WI38 (cell line): Measurements from ENCODE around the gene LIMA1.

Experiments
- H3K4me3 ChIP-seq: 2 replicates; pipeline ENCODE4 v1.5.1; 2011; ENCODE audit warnings: low read depth, mild to moderate bottlenecking, control low read depth, low read length
- CTCF ChIP-seq: IDR thresholded peaks from 2 replicates; pipeline ENCODE4 v1.5.1; 2012; ENCODE audit warnings: low read depth, mild to moderate bottlenecking, control low read depth, low read length

The LIMA1 gene

DNA sequence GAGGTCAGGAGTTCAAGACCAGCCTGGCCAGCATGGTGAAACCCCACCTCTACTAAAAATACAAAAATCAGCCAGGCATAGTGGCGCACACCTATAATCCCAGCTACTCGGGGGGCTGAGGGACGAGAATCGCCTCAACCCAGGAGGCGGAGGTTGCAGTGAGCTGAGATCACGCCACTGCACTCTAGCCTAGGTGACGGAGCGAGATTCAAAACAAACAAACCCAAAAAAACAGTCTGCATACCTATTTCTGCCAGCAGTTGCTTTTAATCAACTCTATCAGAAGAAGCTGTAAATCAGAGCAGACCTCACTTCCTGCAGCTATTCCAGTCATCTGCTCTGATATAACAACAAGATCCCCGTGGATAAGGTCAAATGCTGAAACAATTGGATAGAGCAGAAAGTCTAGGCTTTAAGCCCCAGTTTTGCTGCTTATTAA is 50.5 kb downstream of the LIMA1 start:
- no peak for TF ChIP-seq CTCF
- H3K4me3 ChIP-seq, result no peak overlapping the region

DNA sequence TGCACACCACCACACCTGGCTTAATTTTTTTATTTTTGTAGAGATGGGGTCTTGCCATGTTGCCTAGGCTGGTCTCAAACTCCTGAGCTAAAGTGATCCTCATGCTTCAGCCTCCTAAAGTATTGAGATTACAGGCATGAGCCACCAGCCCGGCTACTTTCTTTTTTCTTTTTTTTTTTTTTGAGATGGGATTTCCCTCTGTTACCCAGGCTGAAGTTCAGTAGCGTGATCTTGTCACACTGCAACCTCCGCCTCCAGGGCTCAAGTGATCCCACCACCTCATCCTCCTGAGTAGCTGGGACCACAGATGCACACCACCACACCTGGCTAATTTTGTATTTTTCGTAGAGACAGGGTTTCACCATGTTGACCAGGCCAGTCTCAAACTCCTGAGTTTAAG is 51.1 kb downstream of the LIMA1 start:
- no peak for TF ChIP-seq CTCF
- H3K4me3 ChIP-seq, result no peak overlapping the region

DNA sequence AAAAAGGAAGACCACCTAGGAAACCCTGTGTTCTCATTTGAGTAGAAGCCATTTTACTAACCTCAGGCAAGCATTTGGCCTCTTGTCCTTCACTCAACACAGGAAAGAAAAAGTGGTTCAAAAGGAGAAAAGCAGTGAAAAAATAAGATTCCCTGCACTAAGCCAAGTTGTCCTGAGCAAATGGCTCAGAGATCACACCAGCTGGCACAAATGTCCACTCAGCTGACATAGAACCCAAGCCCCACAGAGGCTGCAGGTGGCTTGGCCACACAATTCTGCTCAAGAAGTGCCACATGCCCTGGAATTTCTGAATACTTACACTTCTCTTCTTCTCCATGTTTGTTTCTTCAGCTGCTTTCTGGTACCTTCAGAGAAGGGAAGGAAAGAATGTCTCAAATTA is 52.0 kb downstream of the LIMA1 start:
- TF ChIP-seq CTCF, result no peak
- H3K4me3 ChIP-seq, result no peak overlapping the region

DNA sequence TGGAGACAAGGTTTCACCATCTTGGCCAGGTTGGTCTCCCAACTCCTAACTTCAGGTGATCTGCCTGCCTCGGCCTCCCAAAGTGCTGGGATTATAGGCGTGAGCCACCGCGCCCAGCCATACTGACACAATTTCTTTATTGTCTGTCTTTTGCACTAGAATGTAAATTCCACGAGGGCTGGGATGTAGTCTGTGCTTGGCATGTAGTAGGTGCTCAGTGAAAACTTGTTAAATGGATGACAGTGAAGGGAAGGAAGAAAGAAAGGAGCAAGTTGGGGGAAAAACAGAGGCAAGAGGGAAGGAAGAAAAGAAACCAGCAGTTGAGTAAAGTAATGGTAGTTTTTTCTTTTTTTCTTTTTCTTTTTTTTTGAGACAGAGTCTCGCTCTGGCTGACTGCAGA is 53.1 kb downstream of the LIMA1 start:
- no peak overlapping the region for H3K4me3 ChIP-seq
- TF ChIP-seq CTCF, result no peak

DNA sequence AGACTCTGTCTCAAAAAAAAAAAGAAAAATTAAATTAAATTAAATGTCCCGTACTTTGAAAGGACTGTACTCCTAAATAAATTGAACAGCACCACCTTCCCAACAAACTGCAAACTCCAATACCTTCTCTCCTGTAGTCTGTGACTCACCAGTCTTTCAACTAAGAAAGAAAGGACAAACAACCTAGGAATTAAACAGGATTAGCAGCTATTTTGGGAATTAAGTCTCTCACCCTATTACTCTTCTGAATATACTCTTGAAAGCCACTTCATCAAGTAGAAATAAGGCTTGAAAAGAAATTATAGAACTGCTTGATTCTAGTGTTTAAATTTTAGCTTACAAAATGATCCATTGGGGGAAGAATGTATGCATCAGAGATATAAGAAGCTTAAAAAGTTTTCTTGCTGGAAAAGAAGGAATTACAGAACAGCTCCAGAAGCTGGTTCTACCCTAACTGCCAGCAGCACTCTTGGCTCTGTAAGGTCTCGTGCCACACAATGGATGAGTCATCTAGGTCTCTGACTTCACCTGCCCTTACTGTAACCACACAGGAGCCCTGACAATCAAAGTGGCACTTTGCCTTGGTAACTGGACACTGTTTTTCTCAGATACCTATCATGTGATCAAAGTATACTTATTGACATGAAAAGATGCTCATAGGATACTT is 59.2 kb downstream of the LIMA1 start:
- no peak overlapping the region for H3K4me3 ChIP-seq
- no peak for TF ChIP-seq CTCF

DNA sequence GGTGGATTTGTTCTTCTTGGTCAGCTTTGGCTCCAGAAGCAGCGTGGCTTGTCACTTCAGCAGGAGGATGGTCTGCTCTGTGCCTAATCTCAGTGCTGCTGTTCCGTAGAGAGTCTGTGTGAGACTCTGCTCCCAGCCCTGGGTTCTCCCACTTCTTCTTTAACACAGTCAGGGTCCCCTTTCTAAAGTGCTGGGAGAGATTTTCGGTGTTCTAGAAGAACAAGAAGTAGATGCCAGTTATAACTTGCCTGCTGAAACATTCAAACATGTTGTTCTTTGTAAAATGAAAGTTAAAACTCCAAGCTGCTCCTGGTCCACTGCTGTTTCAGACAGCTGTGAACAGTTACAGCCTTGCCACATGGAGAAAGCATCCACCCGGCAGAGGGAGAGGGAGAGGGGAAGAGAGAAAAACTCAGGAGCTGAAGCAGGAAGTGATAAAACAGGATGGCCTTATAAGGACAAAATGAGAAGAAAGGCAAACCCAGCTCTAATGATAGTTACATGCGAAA is 61.0 kb downstream of the LIMA1 start:
- H3K4me3 ChIP-seq, result peak overlapping the region; percentile 97

More for the DNA sequence above, 61.0 kb downstream of the LIMA1 start:
- peak; percentile 36 for TF ChIP-seq CTCF
